Measurements from ENCODE around the gene MFSD2A. TPM values are rescaled to one million over a fixed set of nuclear protein-coding genes. Genes with fewer than 3 reads are reported as not detected.
"Not testable (repeated sequence)": the region's sequence is repeated elsewhere in the genome, so short reads cannot be mapped to it uniquely, and the experiment has no call there.

The MFSD2A gene
- 6.7 and 9.7 TPM in 2 replicates for total RNA-seq

GRCh38 chr1:39954870-39955546, at the start of gene MFSD2A:
Gene MFSD2A (plus strand): TSS chr1:39955145. CDS start chr1:39955293, 148 bp downstream.
- peak; percentile 71 for DNase-seq (ENCODE audit: low read depth)

- DNase-seq (ENCODE audit: low read depth): no peak
Measured at GRCh38 chr1:39905172-39905571, 49.8 kb upstream of the MFSD2A start.

- DNase-seq (ENCODE audit: low read depth): no peak
Measured at GRCh38 chr1:39907528-39908453, 47.2 kb upstream of the MFSD2A start.

GRCh38 chr1:39908534-39908933, 46.4 kb upstream of the MFSD2A start:
- DNase-seq (ENCODE audit: low read depth): no peak

GRCh38 chr1:39910263-39910662, 44.7 kb upstream of the MFSD2A start:
- no peak for DNase-seq (ENCODE audit: low read depth)

GRCh38 chr1:39913136-39913535, 41.8 kb upstream of the MFSD2A start:
- not testable (repeated sequence) for DNase-seq (ENCODE audit: low read depth)

- DNase-seq (ENCODE audit: low read depth): no peak
Measured at GRCh38 chr1:39915499-39916129, 39.3 kb upstream of the MFSD2A start.

- no peak for DNase-seq (ENCODE audit: low read depth)
Measured at GRCh38 chr1:39917825-39918224, 37.1 kb upstream of the MFSD2A start.

GRCh38 chr1:39919545-39919944, 35.4 kb upstream of the MFSD2A start:
- DNase-seq (ENCODE audit: low read depth): peak; percentile 68

- DNase-seq (ENCODE audit: low read depth): no peak
Measured at GRCh38 chr1:39922251-39922688, 32.7 kb upstream of the MFSD2A start.

- DNase-seq (ENCODE audit: low read depth): no peak
Measured at GRCh38 chr1:39925721-39926342, 29.1 kb upstream of the MFSD2A start.

- peak; percentile 92 for DNase-seq (ENCODE audit: low read depth)
Measured at GRCh38 chr1:39926343-39926793, 28.6 kb upstream of the MFSD2A start.

GRCh38 chr1:39926820-39927219, 28.1 kb upstream of the MFSD2A start:
- DNase-seq (ENCODE audit: low read depth): no peak

GRCh38 chr1:39927538-39927937, 27.4 kb upstream of the MFSD2A start:
- no peak for DNase-seq (ENCODE audit: low read depth)

GRCh38 chr1:39928809-39929587, 25.9 kb upstream of the MFSD2A start:
- DNase-seq (ENCODE audit: low read depth): no peak

GRCh38 chr1:39933956-39934941, 20.7 kb upstream of the MFSD2A start:
- DNase-seq (ENCODE audit: low read depth): peak; percentile 98

- DNase-seq (ENCODE audit: low read depth): no peak
Measured at GRCh38 chr1:39936724-39937491, 18.0 kb upstream of the MFSD2A start.

GRCh38 chr1:39938856-39939255, 16.1 kb upstream of the MFSD2A start:
- DNase-seq (ENCODE audit: low read depth): no peak

GRCh38 chr1:39940253-39940652, 14.7 kb upstream of the MFSD2A start:
- DNase-seq (ENCODE audit: low read depth): no peak
